SKM-1 treated with dmso at 0.1 percent for 144 hours (cell line): ENCODE data around the gene AZIN2.
"Not testable (repeated sequence)": the region's sequence is repeated elsewhere in the genome, so short reads cannot be mapped to it uniquely, and the experiment has no call there.

Experiments
- DNase-seq: peaks from one replicate; lab custom pipeline; 2025; ENCODE audit not compliant: unreplicated experiment; lab: John Stamatoyannopoulos, UW

The AZIN2 gene

GRCh38 chr1:33056426-33056825 is 24.5 kb upstream of the AZIN2 start:
- no peak for DNase-seq

- DNase-seq: peak; percentile 24
Observed at GRCh38 chr1:33057095-33057494, 23.9 kb upstream of the AZIN2 start.

GRCh38 chr1:33060579-33061083 is 20.3 kb upstream of the AZIN2 start:
- DNase-seq: no peak

GRCh38 chr1:33061834-33062233 is 19.1 kb upstream of the AZIN2 start:
- DNase-seq: no peak

- DNase-seq: not testable (repeated sequence)
Observed at GRCh38 chr1:33064284-33064683, 16.7 kb upstream of the AZIN2 start.

- no peak for DNase-seq
Observed at GRCh38 chr1:33065301-33065700, 15.7 kb upstream of the AZIN2 start.

GRCh38 chr1:33066477-33066876 is 14.5 kb upstream of the AZIN2 start:
- not testable (repeated sequence) for DNase-seq

GRCh38 chr1:33068108-33068507 is 12.8 kb upstream of the AZIN2 start:
- not testable (repeated sequence) for DNase-seq

- no peak for DNase-seq
Observed at GRCh38 chr1:33070628-33071027, 10.3 kb upstream of the AZIN2 start.

GRCh38 chr1:33072707-33073106 is 8.2 kb upstream of the AZIN2 start:
- DNase-seq: no peak

- no peak for DNase-seq
Observed at GRCh38 chr1:33074193-33074945, 6.6 kb upstream of the AZIN2 start.

- no peak for DNase-seq
Observed at GRCh38 chr1:33078030-33078591, 2.8 kb upstream of the AZIN2 start.

GRCh38 chr1:33080373-33080772 is 580 bp upstream of the AZIN2 start:
- no peak for DNase-seq

GRCh38 chr1:33081554-33082305 is 777 bp downstream of the AZIN2 start:
- no peak for DNase-seq

- DNase-seq: no peak
Observed at GRCh38 chr1:33082575-33083108, 1.7 kb downstream of the AZIN2 start.

- DNase-seq: no peak
Observed at GRCh38 chr1:33085332-33085731, 4.4 kb downstream of the AZIN2 start.

- peak; percentile 36 for DNase-seq
Observed at GRCh38 chr1:33086384-33086850, 5.5 kb downstream of the AZIN2 start.

GRCh38 chr1:33087677-33088076 is 6.7 kb downstream of the AZIN2 start:
- no peak for DNase-seq

GRCh38 chr1:33088119-33088906 is 7.4 kb downstream of the AZIN2 start:
- peak; percentile 58 for DNase-seq

- no peak for DNase-seq
Observed at GRCh38 chr1:33089457-33089856, 8.5 kb downstream of the AZIN2 start.

GRCh38 chr1:33092438-33092837 is 11.5 kb downstream of the AZIN2 start:
- DNase-seq: no peak
